K562 (cell line): ENCODE results near the gene SFMBT2. TPM values are rescaled to one million over a fixed set of nuclear protein-coding genes. Genes with fewer than 3 reads are reported as not detected.

ENCODE experiments used
- polyA plus RNA-seq, 8 experiments: library from polyadenylated mRNA; depleted of rRNA in 4 of 8; stranded (reverse) in 5 of 8; unstranded in 3 of 8; fragments of >200 nt; fragmentation: Nextera tagmentation in 2 of 8; fragmentation: Illumina TruSeq in 1 of 8; extraction: Ambion mirVana in 2 of 8; extraction: Trizol in 1 of 8; gene quantifications; 2 replicates each; pipeline versions ENCODE4 v1.2.1 to v1.2.3, GENCODE V29; 2011 to 2014; ENCODE audit warnings: inconsistent platforms in 1 of 8, missing spikeins in 1 of 8
- small RNA-seq: library from RNA; depleted of rRNA; stranded (forward); fragments of <200 nt; gene quantifications from one replicate; pipeline ENCODE3, GENCODE V24; 2014
- total RNA-seq, 7 experiments: library from RNA; depleted of rRNA in 6 of 7; stranded (reverse); fragments of >200 nt in 6 of 7; fragmentation: Illumina TruSeq in 2 of 7; extraction: Trizol in 2 of 7; gene quantifications; 2 replicates each; pipeline versions ENCODE4 v1.2.1 to v1.2.3, GENCODE V29; 2011 to 2021; ENCODE audit warnings: low replicate concordance in 1 of 7

The SFMBT2 gene
- total and polyA plus RNA-seq, 9 of the 15 experiments (the other 6 are each of a cell fraction or from before 2014, with no cell fraction given): 1.2 to 13.6 (median 7.6) TPM

Small RNA genes within 50 kb of the gene (small RNA-seq; reads per million reads assigned to genes)
- gene AL590095.2: not detected
- not detected for gene COX6CP17
